HEK293 (cell line): ENCODE results near the gene LDLRAD4.

Experiments
- CTCF ChIP-seq: fragments of 450-650 bp; formaldehyde crosslinking; IDR thresholded peaks from 2 replicates; pipeline ENCODE4 v1.5.1; 2016; ENCODE audit warnings: missing biosample characterization, missing genetic modification characterization
- KLF8 ChIP-seq: fragments of 450-650 bp; formaldehyde crosslinking; IDR thresholded peaks from 2 replicates; pipeline ENCODE4 v1.5.1; 2016; ENCODE audit warnings: missing biosample characterization, missing genetic modification characterization
- MEIS1 ChIP-seq: sonication (generic); formaldehyde crosslinking; IDR thresholded peaks from 2 replicates; pipeline ENCODE4 v1.8.1; 2022; ENCODE audit warnings: missing genetic modification reagents, mild to moderate bottlenecking, borderline replicate concordance
- ZBTB21 ChIP-seq: fragments of 450-650 bp; formaldehyde crosslinking; IDR thresholded peaks from 2 replicates; pipeline ENCODE4 v1.5.1; 2017; ENCODE audit warnings: missing biosample characterization, missing genetic modification characterization
- ZNF19 ChIP-seq: fragments of 450-650 bp; formaldehyde crosslinking; IDR thresholded peaks from 2 replicates; pipeline ENCODE4; 2016; ENCODE audit warnings: missing biosample characterization, missing genetic modification characterization, low read depth
- ZNF202 ChIP-seq: fragments of 450-650 bp; formaldehyde crosslinking; IDR thresholded peaks from 2 replicates; pipeline ENCODE4 v1.5.1; 2016; ENCODE audit warnings: missing biosample characterization, missing genetic modification characterization, borderline replicate concordance
- ZNF24 ChIP-seq: fragments of 450-650 bp; formaldehyde crosslinking; IDR thresholded peaks from 2 replicates; pipeline ENCODE4 v1.5.1; 2016; ENCODE audit warnings: missing biosample characterization, missing genetic modification characterization
- ZNF280D ChIP-seq: fragments of 450-650 bp; formaldehyde crosslinking; IDR thresholded peaks from 2 replicates; pipeline ENCODE4 v1.5.1; 2016; ENCODE audit warnings: missing biosample characterization, missing genetic modification characterization
- ZNF362 ChIP-seq: fragments of 450-650 bp; formaldehyde crosslinking; IDR thresholded peaks from 2 replicates; pipeline ENCODE4 v1.5.1; 2016; ENCODE audit warnings: missing biosample characterization, missing genetic modification characterization
- ZNF416 ChIP-seq: fragments of 450-650 bp; formaldehyde crosslinking; IDR thresholded peaks from 2 replicates; pipeline ENCODE4 v1.5.1; 2016; ENCODE audit warnings: missing biosample characterization, missing genetic modification characterization
- ZNF558 ChIP-seq: fragments of 450-650 bp; formaldehyde crosslinking; IDR thresholded peaks from 2 replicates; pipeline ENCODE4 v1.5.1; 2016; ENCODE audit warnings: missing biosample characterization, missing genetic modification characterization
- ZNF571 ChIP-seq: fragments of 450-650 bp; formaldehyde crosslinking; IDR thresholded peaks from 2 replicates; pipeline ENCODE4 v1.5.0; 2017; ENCODE audit warnings: missing biosample characterization, missing genetic modification characterization
- ZNF626 ChIP-seq: fragments of 450-650 bp; sonication (Bioruptor Pico); formaldehyde crosslinking; IDR thresholded peaks from 2 replicates; pipeline ENCODE4 v1.5.1; 2018; ENCODE audit warnings: missing biosample characterization, missing genetic modification characterization, inconsistent platforms

GRCh38 chr18:13661779-13662256, 443.3 kb downstream of the LDLRAD4 start:
- TF ChIP-seq ZNF571 (tag by site-specific recombination) (no peak), ZNF19 (tag by site-specific recombination) (no peak), CTCF (no peak), ZNF280D (tag by site-specific recombination) (no peak), MEIS1 (CRISPR knock-in tag) (no peak), ZNF558 (tag by site-specific recombination) (no peak), ZNF362 (tag by site-specific recombination) (no peak), ZNF626 (no peak), ZNF416 (tag by site-specific recombination) (no peak), ZNF202 (no peak), ZNF24 (tag by site-specific recombination) (no peak), KLF8 (tag by site-specific recombination) (no peak), ZBTB21 (no peak)
